Measurements from ENCODE around the gene TBC1D21.
A peak's percentile ranks its signal among the peaks of the same experiment; 100 is the strongest.

The TBC1D21 gene

DNA sequence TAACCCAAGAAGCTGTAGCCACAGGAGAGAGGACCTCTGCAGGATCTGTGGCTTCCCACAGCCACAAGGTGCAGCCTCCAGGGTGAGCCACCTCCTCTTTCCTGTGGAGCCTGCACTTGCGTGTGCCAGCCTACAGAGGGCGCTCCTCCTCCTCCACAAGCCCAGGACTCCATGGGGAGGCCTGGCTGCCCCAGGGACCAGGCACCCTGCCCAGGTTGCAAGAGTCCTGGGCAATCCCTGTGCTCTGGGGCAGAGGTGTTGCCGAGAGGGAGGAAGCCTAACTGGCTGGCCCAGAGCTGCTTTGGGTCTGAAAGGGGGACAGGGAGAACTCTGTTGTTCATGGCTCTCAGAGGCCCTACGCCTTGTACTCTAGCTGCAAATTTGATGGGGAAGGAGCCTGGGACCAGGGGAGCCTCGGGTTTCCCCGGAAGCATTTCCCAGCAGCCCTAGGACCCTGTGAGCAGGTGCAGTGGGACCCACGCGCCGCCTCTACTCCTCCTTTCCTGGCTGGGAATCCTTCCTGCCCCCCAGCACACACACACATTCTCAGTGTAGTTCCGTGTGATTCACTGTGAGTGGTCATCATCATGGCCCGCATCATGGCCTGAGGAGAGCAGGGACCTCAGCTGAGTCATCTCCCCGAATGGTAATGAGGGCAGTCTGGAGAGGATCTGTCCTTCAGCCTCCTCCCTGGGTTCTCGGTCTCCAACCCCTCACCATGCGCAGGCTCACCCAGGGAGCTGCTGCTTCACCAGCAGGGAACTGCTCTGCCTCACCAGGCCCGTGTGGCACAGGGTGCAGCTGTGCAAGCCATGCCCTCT is 24.3 kb downstream of the TBC1D21 start (continued):
- no peak for TF ChIP-seq ZNF510 (tag by site-specific recombination; IDR thresholded peaks at IDR 0.05; ENCODE audit: insufficient replicate concordance)
- TF ChIP-seq, protein P1, sequence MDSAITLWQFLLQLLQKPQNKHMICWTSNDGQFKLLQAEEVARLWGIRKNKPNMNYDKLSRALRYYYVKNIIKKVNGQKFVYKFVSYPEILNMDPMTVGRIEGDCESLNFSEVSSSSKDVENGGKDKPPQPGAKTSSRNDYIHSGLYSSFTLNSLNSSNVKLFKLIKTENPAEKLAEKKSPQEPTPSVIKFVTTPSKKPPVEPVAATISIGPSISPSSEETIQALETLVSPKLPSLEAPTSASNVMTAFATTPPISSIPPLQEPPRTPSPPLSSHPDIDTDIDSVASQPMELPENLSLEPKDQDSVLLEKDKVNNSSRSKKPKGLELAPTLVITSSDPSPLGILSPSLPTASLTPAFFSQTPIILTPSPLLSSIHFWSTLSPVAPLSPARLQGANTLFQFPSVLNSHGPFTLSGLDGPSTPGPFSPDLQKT (IDR thresholded peaks at IDR 0.05; ENCODE audit: borderline replicate concordance, low read depth, low read length): no peak
- TF ChIP-seq ZNF221 (tag by site-specific recombination; IDR thresholded peaks at IDR 0.05; ENCODE audit: borderline replicate concordance): no peak
- TF ChIP-seq ZIC2 (tag by site-specific recombination; IDR thresholded peaks at IDR 0.05): peak; percentile 95
- peak; percentile 95 for TF ChIP-seq ZNF423 (tag by site-specific recombination; IDR thresholded peaks at IDR 0.05)
- peak; percentile 86 for TF ChIP-seq GLIS1 (tag by site-specific recombination; IDR thresholded peaks at IDR 0.05)
- no peak for TF ChIP-seq ZNF473 (tag by site-specific recombination; IDR thresholded peaks at IDR 0.05)
- TF ChIP-seq ZFHX2 (tag by site-specific recombination; conservative IDR thresholded peaks at IDR 0.05): no peak
- TF ChIP-seq ZNF362 (tag by site-specific recombination; IDR thresholded peaks at IDR 0.05): no peak
- peak; percentile 64 for TF ChIP-seq ZNF654 (tag by site-specific recombination; IDR thresholded peaks at IDR 0.05; ENCODE audit: low read depth)
- no peak for TF ChIP-seq MEIS1 (CRISPR knock-in tag; IDR thresholded peaks at IDR 0.05; ENCODE audit: borderline replicate concordance)
- no peak for TF ChIP-seq SALL2 (tag by site-specific recombination; IDR thresholded peaks at IDR 0.05; ENCODE audit: borderline replicate concordance)
- no peak for TF ChIP-seq ZNF549 (tag by site-specific recombination; IDR thresholded peaks at IDR 0.05)
- TF ChIP-seq ZNF514 (tag by site-specific recombination; IDR thresholded peaks at IDR 0.05): no peak
- TF ChIP-seq HOXD13 (CRISPR knock-in tag; IDR thresholded peaks at IDR 0.05; ENCODE audit: borderline replicate concordance): no peak
- TF ChIP-seq ZNF433 (tag by site-specific recombination; IDR thresholded peaks at IDR 0.05; ENCODE audit: low read depth): no peak
- no peak for TF ChIP-seq ZNF768 (tag by site-specific recombination; IDR thresholded peaks at IDR 0.05)
- no peak for TF ChIP-seq ZEB2 (tag by site-specific recombination; IDR thresholded peaks at IDR 0.05)
- no peak for TF ChIP-seq ZNF560 (tag by site-specific recombination; IDR thresholded peaks at IDR 0.05; ENCODE audit: borderline replicate concordance)
- no peak for TF ChIP-seq ZBTB10 (tag by site-specific recombination; IDR thresholded peaks at IDR 0.05)
- TF ChIP-seq ZNF266 (tag by site-specific recombination; IDR thresholded peaks at IDR 0.05; ENCODE audit: low read depth): no peak
- no peak for TF ChIP-seq ZNF645 (tag by site-specific recombination; IDR thresholded peaks at IDR 0.05)
- no peak for TF ChIP-seq ZNF175 (tag by site-specific recombination; IDR thresholded peaks at IDR 0.05)
- TF ChIP-seq ZNF138 (tag by site-specific recombination; IDR thresholded peaks at IDR 0.05; ENCODE audit: borderline replicate concordance): no peak
- no peak for TF ChIP-seq ZBTB17 (tag by site-specific recombination; IDR thresholded peaks at IDR 0.05)
- no peak for TF ChIP-seq ZNF513 (tag by site-specific recombination; IDR thresholded peaks at IDR 0.05)
- TF ChIP-seq, protein P2, sequence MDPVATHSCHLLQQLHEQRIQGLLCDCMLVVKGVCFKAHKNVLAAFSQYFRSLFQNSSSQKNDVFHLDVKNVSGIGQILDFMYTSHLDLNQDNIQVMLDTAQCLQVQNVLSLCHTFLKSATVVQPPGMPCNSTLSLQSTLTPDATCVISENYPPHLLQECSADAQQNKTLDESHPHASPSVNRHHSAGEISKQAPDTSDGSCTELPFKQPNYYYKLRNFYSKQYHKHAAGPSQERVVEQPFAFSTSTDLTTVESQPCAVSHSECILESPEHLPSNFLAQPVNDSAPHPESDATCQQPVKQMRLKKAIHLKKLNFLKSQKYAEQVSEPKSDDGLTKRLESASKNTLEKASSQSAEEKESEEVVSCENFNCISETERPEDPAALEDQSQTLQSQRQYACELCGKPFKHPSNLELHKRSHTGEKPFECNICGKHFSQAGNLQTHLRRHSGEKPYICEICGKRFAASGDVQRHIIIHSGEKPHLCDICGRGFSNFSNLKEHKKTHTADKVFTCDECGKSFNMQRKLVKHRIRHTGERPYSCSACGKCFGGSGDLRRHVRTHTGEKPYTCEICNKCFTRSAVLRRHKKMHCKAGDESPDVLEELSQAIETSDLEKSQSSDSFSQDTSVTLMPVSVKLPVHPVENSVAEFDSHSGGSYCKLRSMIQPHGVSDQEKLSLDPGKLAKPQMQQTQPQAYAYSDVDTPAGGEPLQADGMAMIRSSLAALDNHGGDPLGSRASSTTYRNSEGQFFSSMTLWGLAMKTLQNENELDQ (tag by site-specific recombination; IDR thresholded peaks at IDR 0.05; ENCODE audit: low read depth): no peak
- no peak for TF ChIP-seq ZNF701 (tag by site-specific recombination; IDR thresholded peaks at IDR 0.05)
- TF ChIP-seq GLI4 (tag by site-specific recombination; IDR thresholded peaks at IDR 0.05): no peak
- TF ChIP-seq ZNF146 (tag by site-specific recombination; IDR thresholded peaks at IDR 0.05): no peak
- no peak for TF ChIP-seq ZNF558 (tag by site-specific recombination; IDR thresholded peaks at IDR 0.05)

Data from HEK293 (cell line).